GM23338 (cell line): ENCODE measurements around the gene RPL32. TPM values are rescaled to one million over a fixed set of nuclear protein-coding genes. Genes with fewer than 3 reads are reported as not detected.

Experiments used
- ATAC-seq: fragments of 200-7000 bp; cut with Tn5 transposase; 3 replicates; pipeline ENCODE4 v1.9.1; 2020
- DNase-seq: peaks from one replicate; pipeline ENCODE4 v3.0.0-alpha.2; 2015; ENCODE audit warnings: low spot score
- H2AFZ ChIP-seq: fragments of 200-600 bp; sonication (generic); 2 replicates; pipeline ENCODE4 v1.8.0; 2016; ENCODE audit warnings: antibody characterized with exemption, mild to moderate bottlenecking, moderate library complexity
- H3F3A ChIP-seq: fragments of 200-600 bp; sonication (generic); replicated peaks from 2 replicates; pipeline ENCODE4 v1.8.0; 2017; ENCODE audit warnings: antibody characterized with exemption, mixed run types, low read depth
- H3K27ac ChIP-seq: fragments of 200-600 bp; sonication (generic); 2 replicates; pipeline ENCODE4 v1.6.1; 2016; ENCODE audit warnings: low read depth
- H3K27me3 ChIP-seq: fragments of 200-600 bp; sonication (generic); 2 replicates; pipeline ENCODE4 v1.8.0; 2016; ENCODE audit warnings: mild to moderate bottlenecking, mixed run types, moderate library complexity; ENCODE audit not compliant: insufficient read depth
- H3K36me3 ChIP-seq: fragments of 200-600 bp; sonication (generic); 2 replicates; pipeline ENCODE4 v1.8.0; 2016; ENCODE audit warnings: mild to moderate bottlenecking; ENCODE audit not compliant: insufficient read depth
- H3K4me1 ChIP-seq: fragments of 200-600 bp; sonication (generic); 2 replicates; pipeline ENCODE4 v1.8.0; 2016; ENCODE audit warnings: mild to moderate bottlenecking, moderate library complexity; ENCODE audit not compliant: insufficient read depth
- H3K4me2 ChIP-seq: fragments of 200-600 bp; sonication (generic); 2 replicates; pipeline ENCODE4 v1.7.1; 2017; ENCODE audit warnings: mixed run types
- H3K4me3 ChIP-seq: fragments of 200-600 bp; sonication (generic); 2 replicates; pipeline ENCODE4 v1.6.1; 2016; ENCODE audit warnings: mixed run types
- H3K79me2 ChIP-seq: fragments of 200-600 bp; sonication (generic); replicated peaks from 2 replicates; pipeline ENCODE4 v1.8.0; 2017; ENCODE audit warnings: mild to moderate bottlenecking; ENCODE audit not compliant: insufficient read depth
- H3K9me2 ChIP-seq: fragments of 200-600 bp; sonication (generic); 2 replicates; pipeline ENCODE4 v1.8.0; 2017; ENCODE audit not compliant: insufficient read depth
- H4K20me1 ChIP-seq: fragments of 200-600 bp; sonication (generic); replicated peaks from 2 replicates; pipeline ENCODE4 v1.8.0; 2017; ENCODE audit warnings: mild to moderate bottlenecking; ENCODE audit not compliant: insufficient read depth
- H3K27ac Mint-ChIP-seq: 2 replicates; pipeline ENCODE4 v1.8.0; 2020; ENCODE audit warnings: inconsistent platforms, mild to moderate bottlenecking, moderate library complexity, mixed read lengths
- H3K27me3 Mint-ChIP-seq: 3 replicates; pipeline ENCODE4 v1.8.0; 2022; ENCODE audit warnings: low read depth, mild to moderate bottlenecking, moderate library complexity, mixed read lengths, inconsistent platforms; ENCODE audit not compliant: insufficient read depth, poor library complexity
- H3K36me3 Mint-ChIP-seq: 3 replicates; pipeline ENCODE4 v1.8.0; 2021; ENCODE audit warnings: low read depth, mild to moderate bottlenecking, inconsistent platforms, moderate library complexity, mixed read lengths
- H3K4me1 Mint-ChIP-seq: 3 replicates; pipeline ENCODE4 v1.8.0; 2020; ENCODE audit warnings: mild to moderate bottlenecking, inconsistent platforms, mixed read lengths
- H3K4me3 Mint-ChIP-seq: 3 replicates; pipeline ENCODE4 v1.8.0; 2021; ENCODE audit warnings: moderate library complexity, mild to moderate bottlenecking, inconsistent platforms, mixed read lengths
- H3K9me3 Mint-ChIP-seq: 3 replicates; pipeline ENCODE4 v1.8.0; 2020; ENCODE audit warnings: moderate library complexity, mild to moderate bottlenecking, inconsistent platforms, mixed read lengths
- CREB1 ChIP-seq: fragments of 250-450 bp; sonication (Bioruptor Pico); IDR thresholded peaks from 2 replicates; pipeline ENCODE4 v1.5.0; 2020; ENCODE audit warnings: low read depth, mild to moderate bottlenecking, moderate library complexity
- CTCF ChIP-seq, 2 experiments: fragments of 200-600 bp in 1 of 2; sonication (generic) in 1 of 2; conservative IDR thresholded peaks; 2 replicates each; pipeline versions ENCODE4 v1.5.1 to v1.6.1; 2016 to 2017; ENCODE audit warnings: antibody characterized with exemption in 2 of 2, low read depth in 2 of 2, mild to moderate bottlenecking in 2 of 2, moderate library complexity in 1 of 2
- ETS1 ChIP-seq: IDR thresholded peaks from 2 replicates; pipeline ENCODE4 v1.6.1; 2016; ENCODE audit warnings: antibody characterized with exemption
- EZH2 ChIP-seq: fragments of 200-600 bp; sonication (generic); IDR thresholded peaks from one replicate; pipeline ENCODE4 v1.8.0; 2017; ENCODE audit warnings: antibody characterized with exemption, mild to moderate bottlenecking, low read depth; ENCODE audit not compliant: unreplicated experiment
- EZH2phosphoT487 ChIP-seq: fragments of 200-600 bp; sonication (generic); IDR thresholded peaks from one replicate; pipeline ENCODE4 v1.8.1; 2018; ENCODE audit warnings: antibody characterized with exemption; ENCODE audit not compliant: unreplicated experiment
- JUNB ChIP-seq: IDR thresholded peaks from one replicate; pipeline ENCODE4 v1.6.1; 2016; ENCODE audit warnings: antibody characterized with exemption; ENCODE audit not compliant: unreplicated experiment
- POLR2AphosphoS5 ChIP-seq: IDR thresholded peaks from 2 replicates; pipeline ENCODE4 v1.6.1; 2016; ENCODE audit warnings: antibody characterized with exemption, low read depth
- REST ChIP-seq: IDR thresholded peaks from one replicate; pipeline ENCODE4 v1.6.1; 2018; ENCODE audit warnings: antibody characterized with exemption; ENCODE audit not compliant: unreplicated experiment
- STAT1 ChIP-seq: IDR thresholded peaks from one replicate; pipeline ENCODE4 v1.6.1; 2016; ENCODE audit warnings: antibody characterized with exemption; ENCODE audit not compliant: unreplicated experiment
- ZNF114 ChIP-seq: fragments of 250-450 bp; sonication (Bioruptor Pico); IDR thresholded peaks from 2 replicates; pipeline ENCODE4 v1.5.0; 2020; ENCODE audit warnings: mild to moderate bottlenecking, moderate library complexity
- ZNF331 ChIP-seq: fragments of 250-450 bp; sonication (Bioruptor Pico); IDR thresholded peaks from 2 replicates; pipeline ENCODE4 v1.5.0; 2020; ENCODE audit warnings: low read depth, mild to moderate bottlenecking, moderate library complexity
- ZNF462 ChIP-seq: fragments of 250-450 bp; sonication (Bioruptor Pico); IDR thresholded peaks from 2 replicates; pipeline ENCODE4 v1.5.0; 2020; ENCODE audit warnings: mild to moderate bottlenecking, moderate library complexity
- polyA plus RNA-seq: library from polyadenylated mRNA; unstranded; fragments of >200 nt; fragmentation: Nextera tagmentation; extraction: Ambion mirVana; gene quantifications from 2 replicates; pipeline ENCODE4 v1.2.1, GENCODE V29; 2016
- total RNA-seq: library from RNA; depleted of rRNA; stranded (reverse); fragments of >200 nt; shearing (Covaris generic); gene quantifications from 2 replicates; pipeline ENCODE4 v1.2.3, GENCODE V29; 2014

Gene RPL32
- total and polyA plus RNA-seq, 2 experiments from 2014 or later, result 561 to 2,550 TPM

GRCh38 chr3:12798559-12799179 is 42.7 kb downstream of the RPL32 start:
- H3K27ac ChIP-seq, result no peak overlapping the region
- peaks cover 19% of the 10 kb centered on the region for H3K27me3 Mint-ChIP-seq
- H3K27me3 ChIP-seq, result no peaks in the 10 kb centered on the region
- H3K27ac Mint-ChIP-seq, result no peak overlapping the region
- H3K4me3 ChIP-seq, result no peak overlapping the region
- H3K36me3 Mint-ChIP-seq, result peaks cover 4% of the 10 kb centered on the region; the same call in 2 of the 3 replicates
- no peaks in the 10 kb centered on the region; the same call in 2 of the 3 replicates for H3K9me3 Mint-ChIP-seq
- H3K4me2 ChIP-seq, result no peak overlapping the region
- peaks cover 9% of the 10 kb centered on the region; the same call in 1 of the 2 replicates for H3K4me1 ChIP-seq
- ATAC-seq, result no peak
- no peaks in the 10 kb centered on the region for H4K20me1 ChIP-seq
- no peaks in the 10 kb centered on the region for H3K79me2 ChIP-seq
- H3K36me3 ChIP-seq, result 0 out of 2 replicates have a peak, but pooled peaks cover 3% of the 10 kb centered on the region
- no peak overlapping the region for H2AFZ ChIP-seq
- H3K9me2 ChIP-seq, result no peaks in the 10 kb centered on the region
- H3K4me3 Mint-ChIP-seq, result 0 out of 3 replicates have a peak overlapping the region, but pooled peaks have one; percentile 89
- H3K4me1 Mint-ChIP-seq, result peaks cover 18% of the 10 kb centered on the region
- no peak for TF ChIP-seq POLR2AphosphoS5
- TF ChIP-seq ETS1, result no peak
- no peak for TF ChIP-seq EZH2phosphoT487
- TF ChIP-seq ZNF114 (CRISPR knock-in tag), result no peak
- TF ChIP-seq JUNB, result no peak
- TF ChIP-seq REST, result no peak
- TF ChIP-seq ZNF331 (CRISPR knock-in tag), result no peak
- no peak for TF ChIP-seq ZNF462
- no peak for TF ChIP-seq EZH2
- TF ChIP-seq CREB1 (CRISPR knock-in tag), result no peak
- TF ChIP-seq CTCF (conservative IDR thresholded peaks at IDR 0.05; ENCODE audit: low read depth in 2 of 2), result no peak
- no peak for TF ChIP-seq STAT1
- DNase-seq, result no peak
- H3F3A ChIP-seq, result no peaks in the 10 kb centered on the region
